RPMI8226 (cell line): Measurements from ENCODE around the gene DBT.
"Not testable (repeated sequence)": the region's sequence is repeated elsewhere in the genome, so short reads cannot be mapped to it uniquely, and the experiment has no call there.

Experiments
- DNase-seq: peaks from one replicate; pipeline ENCODE4 v3.0.0-alpha.2; 2015

Gene DBT

DNA sequence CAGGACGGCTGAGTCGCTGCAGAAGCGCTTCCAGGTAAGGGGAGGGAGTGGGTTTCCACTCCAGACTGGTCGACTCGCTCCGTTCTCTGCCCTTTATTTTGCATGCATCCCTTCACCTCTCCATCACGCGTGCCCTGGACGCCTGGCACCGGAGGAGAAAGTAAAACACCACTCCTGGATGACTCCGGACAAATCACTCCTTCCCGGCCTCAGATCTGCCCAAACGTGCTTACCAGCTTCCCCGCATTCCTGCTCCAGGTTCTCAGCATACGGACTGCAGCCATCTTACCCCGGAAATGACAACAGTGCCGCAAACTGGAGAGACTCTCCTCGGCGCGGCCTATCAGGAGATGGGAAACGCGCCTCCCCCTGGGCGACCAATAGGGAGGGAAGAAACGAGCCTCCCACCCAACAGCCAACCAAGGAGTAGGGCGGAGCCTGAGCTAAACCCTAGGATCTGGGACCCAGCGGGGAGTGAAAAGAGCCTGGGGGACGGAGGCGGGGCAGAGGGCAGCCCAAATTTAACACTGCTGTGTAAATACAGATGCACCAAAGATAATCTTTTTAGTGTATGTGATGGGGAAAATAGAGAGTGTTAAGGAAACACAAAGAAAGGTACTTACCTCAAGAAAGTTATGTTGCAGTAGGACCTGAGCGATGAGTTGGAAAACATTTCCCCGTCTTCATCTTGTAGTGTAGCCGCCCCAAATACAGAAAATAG is at the start of gene DBT:
Gene DBT (minus strand): TSS at position 298 of the 721 bp plus-strand sequence. CDS start 14 bp downstream, at position 284.
- DNase-seq, result peak; percentile 92

- DNase-seq, result no peak
These were observed 48.9 kb upstream of the DBT start for GRCh38 chr1:100298512-100298911.

DNA sequence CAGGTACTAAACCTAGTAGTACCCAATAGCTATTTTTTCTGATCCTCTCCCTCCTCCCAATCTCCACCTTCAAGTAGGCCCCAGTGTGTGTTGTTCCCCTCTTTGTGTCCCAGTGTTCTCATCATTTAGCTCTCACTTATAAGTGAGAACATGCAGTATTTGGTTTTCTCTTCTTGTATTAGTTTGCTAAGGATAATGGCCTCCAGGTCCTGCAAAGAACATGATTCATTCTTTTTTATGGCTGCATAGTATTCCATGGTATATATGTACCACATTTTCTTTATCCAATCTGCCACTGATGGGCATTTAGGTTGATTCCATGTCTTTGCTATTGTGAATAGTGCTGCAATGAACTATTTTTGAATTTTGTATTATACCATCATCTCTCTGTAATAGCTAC is 47.4 kb upstream of the DBT start:
- DNase-seq, result not testable (repeated sequence)

- no peak for DNase-seq
These were observed 46.5 kb upstream of the DBT start for GRCh38 chr1:100296140-100296539.

DNA sequence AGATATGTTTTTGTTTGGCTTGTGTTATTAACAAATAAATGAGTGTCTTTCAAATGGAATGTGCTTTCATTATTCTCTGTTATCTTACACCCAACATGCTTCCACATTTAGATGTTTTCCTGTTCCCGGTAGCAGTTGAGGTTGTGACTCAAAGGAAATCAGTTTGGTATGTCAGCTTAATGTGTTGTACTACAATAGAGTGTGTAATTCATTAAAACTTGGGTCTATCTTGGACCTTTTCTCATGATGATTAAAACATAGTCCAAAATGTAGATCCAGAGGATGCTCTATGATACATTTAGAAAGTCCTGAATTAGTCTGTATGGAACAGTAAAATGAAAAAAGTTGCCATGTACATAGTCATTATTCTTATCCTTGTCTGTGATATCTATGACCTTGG is 43.1 kb upstream of the DBT start:
- DNase-seq, result no peak

DNA sequence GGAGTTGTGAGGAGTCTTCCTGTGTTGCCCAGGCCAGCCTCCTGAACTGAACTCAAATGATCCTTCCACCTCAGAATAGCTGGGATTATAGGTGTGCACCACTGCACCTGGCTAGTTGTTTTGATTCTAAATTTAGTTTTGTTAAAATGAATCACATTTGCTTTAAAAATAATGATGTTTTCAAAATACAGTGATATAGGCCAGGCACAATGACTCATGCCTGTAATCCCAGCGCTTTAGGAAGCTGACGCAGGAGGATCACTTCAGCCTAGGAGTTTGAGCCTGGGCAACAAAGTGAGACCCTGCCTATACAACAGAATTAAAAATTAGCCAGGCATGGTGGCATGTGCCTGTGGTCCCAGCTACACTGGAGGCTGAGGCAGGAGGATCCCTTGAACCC is 40.7 kb upstream of the DBT start:
- DNase-seq, result no peak

- no peak for DNase-seq
These were observed 37.5 kb upstream of the DBT start for GRCh38 chr1:100287162-100287561.

- no peak for DNase-seq
These were observed 35.0 kb upstream of the DBT start for GRCh38 chr1:100284591-100284990.

- no peak for DNase-seq
These were observed 30.5 kb upstream of the DBT start for GRCh38 chr1:100279954-100280682.

DNA sequence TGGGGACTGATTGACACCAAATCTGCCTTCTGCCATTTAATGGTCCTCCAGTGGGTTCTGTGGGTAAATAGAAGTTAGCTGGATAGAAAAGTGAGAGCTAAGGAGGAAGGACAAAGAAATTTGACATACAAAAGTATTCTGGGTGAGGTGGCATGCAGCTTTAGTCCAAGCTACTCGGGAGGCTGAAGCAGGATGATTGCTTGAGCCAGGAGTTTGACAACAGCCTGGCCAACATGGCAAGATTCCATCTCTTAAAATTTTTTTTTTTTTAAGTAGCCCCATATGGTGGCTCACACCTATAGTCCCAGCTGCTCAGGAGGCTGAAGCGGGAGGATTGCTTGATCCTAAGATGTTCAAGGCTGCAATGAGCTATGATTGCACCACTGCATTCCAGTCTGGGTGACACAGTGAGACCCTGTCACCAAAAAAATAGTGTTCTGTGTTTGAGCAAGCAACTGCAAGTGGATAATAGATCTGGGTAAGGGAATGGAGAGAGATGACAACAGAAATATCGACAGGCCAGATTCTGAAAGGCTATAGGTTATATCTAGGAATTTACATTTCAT is 29.8 kb upstream of the DBT start:
- no peak for DNase-seq

- DNase-seq, result no peak
These were observed 28.2 kb upstream of the DBT start for GRCh38 chr1:100277866-100278265.

- no peak for DNase-seq
These were observed 18.6 kb upstream of the DBT start for GRCh38 chr1:100268202-100268601.

GRCh38 chr1:100267284-100267683 is 17.6 kb upstream of the DBT start:
- DNase-seq, result no peak

DNA sequence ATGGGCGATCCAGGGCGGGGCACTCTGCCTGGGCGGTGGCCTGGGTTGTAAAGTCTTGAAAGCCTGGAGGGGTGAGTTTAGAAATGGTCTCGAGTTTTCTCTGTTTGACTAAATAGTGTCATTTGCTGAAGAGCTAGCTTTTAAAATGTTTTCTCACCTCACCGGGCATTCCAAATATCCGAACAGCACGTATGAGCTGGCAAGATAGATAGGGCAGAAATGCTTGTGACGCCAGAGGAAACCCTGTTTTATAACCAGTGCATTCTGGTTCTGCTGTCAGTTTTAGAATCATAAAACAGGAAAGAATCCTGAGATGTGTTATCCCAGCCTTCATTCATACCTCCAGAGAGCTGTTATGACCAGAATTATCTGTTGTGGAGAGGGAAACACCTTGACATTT is 17.1 kb upstream of the DBT start:
- DNase-seq, result peak; percentile 27

DNA sequence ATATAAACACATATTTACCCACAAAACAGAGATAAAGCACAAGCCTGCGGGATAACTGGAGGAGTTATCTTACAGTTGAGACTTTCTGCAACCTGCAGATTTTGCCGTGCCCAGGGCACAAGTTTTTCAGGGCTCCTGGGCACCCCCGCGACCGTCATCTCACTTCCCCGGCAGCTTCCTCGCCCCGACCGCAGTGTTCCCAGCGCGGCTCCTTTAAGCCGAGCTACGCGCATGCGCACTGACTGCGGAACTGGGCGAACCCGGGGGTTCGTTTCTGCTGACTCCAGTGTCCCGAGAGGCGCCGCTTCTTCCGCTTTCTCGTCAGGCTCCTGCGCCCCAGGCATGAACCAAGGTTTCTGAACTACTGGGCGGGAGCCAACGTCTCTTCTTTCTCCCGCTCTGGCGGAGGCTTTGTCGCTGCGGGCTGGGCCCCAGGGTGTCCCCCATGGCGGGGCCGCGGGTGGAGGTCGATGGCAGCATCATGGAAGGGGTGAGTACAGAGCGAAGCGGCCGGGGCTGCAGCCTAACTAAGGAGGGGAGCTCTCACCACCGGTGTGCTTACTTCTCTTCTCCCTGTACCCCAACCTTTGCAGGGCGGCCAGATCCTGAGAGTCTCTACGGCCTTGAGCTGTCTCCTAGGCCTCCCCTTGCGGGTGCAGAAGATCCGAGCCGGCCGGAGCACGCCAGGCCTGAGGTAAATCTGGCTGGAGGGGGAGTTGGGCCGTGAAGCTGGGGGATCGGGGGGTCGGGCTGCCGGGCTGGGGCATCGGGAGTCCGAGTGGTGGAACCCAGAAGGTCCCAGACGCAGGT is 16.5 kb upstream of the DBT start, which contains the start of gene RTCA:
Gene RTCA (plus strand): TSS at position 286 of the 810 bp plus-strand sequence. CDS start 160 bp downstream, at position 446.
- peak; percentile 97 for DNase-seq

DNA sequence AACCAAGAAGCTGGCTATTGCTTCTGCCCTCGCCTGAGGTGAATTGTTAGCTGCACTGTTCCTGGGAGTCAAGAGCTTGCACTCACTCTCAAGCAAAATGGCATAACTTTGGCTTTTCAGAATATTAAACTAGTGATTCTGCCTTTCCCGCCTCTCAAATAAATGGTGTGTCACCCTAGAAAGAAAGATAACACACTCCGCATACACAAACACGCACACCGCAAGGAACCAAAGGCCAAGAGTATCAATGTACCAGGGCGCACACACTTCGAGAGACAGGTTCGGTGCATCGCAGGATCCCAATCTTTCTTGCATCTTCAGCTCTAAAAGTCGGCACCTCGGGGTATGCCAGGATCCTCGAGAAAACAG is 15.9 kb upstream of the DBT start:
- DNase-seq, result peak; percentile 50

- DNase-seq, result not testable (repeated sequence)
These were observed 14.4 kb upstream of the DBT start for GRCh38 chr1:100264081-100264480.

DNA sequence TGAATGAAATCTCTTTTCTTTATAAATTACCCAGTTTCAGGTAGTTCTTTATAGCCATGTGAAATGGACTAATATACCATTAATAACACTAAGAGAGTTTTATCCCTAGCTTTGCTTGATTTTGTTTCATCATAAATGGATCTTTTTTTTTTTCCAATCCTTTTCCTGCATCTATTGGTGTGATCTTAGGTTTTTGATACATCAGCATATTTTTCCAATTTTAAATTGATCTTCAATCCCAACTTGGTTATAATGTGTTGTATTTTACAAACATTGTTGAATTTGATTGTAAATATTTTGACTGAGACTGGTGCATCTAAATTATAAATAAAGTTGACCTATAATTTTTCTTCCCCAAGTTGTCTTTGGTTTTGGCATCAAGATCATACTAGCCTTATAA is 12.1 kb upstream of the DBT start:
- DNase-seq, result no peak

GRCh38 chr1:100258427-100258826 is 8.8 kb upstream of the DBT start:
- DNase-seq, result not testable (repeated sequence)

DNA sequence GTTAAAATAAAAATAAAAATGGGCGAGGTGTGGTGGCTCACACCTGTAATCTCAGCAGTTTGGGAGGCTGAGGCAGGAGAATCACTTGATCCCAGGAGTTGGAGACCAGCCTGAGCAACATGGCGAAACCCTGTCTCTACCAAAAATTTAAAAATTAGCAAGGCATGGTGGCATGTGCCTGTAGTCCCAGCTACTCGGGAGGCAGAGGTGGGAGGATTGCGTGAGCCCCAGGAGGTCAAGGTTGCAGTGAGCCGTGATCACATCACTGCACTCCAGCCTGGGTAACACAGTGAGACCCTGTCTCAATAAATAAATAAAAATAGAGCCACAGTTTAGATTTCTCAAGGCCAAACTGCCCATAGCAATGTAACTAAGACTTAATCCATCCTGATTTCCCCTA is 6.6 kb upstream of the DBT start:
- not testable (repeated sequence) for DNase-seq

- DNase-seq, result no peak
These were observed 3.9 kb upstream of the DBT start for GRCh38 chr1:100253552-100253951.

DNA sequence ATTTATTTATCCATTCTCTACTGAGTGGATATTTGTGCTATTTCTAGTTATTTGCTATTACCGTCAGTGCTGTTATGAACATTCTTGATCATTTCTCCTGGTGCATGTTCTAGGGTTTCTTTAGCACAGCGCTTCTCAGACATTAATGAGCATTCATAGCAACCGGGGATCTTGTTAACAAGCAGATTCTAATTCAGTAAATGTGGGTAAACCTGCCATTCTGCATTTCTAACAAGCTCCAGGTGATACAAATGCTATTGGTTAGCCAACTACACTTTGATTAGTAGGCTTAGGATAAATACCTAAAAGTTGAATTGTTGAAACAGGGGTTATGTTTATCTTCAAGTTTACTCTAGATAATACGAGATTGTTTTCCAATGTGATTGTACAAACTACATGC is 3.3 kb upstream of the DBT start:
- no peak for DNase-seq

DNA sequence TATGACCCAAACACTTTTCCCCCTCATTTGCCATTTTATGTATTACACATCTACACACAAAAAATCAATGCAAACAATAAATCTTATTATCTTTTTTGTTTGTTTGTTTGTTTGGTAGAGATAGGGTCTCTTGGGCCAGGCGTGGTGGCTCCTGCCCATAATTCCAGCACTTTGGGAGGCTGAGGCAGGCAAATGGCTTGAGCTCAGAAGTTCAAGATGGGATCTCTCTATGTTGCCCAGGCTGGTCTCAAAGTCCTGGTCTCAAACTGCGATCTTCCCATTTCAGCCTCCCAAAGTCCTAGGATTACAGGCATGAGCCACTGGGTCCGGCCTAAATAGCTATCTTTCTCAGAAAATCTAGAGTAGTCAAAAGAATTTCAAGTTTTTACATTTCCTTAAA is 1.2 kb upstream of the DBT start:
- DNase-seq, result no peak
